Measurements from ENCODE around the gene LIMCH1.

Gene LIMCH1

DNA sequence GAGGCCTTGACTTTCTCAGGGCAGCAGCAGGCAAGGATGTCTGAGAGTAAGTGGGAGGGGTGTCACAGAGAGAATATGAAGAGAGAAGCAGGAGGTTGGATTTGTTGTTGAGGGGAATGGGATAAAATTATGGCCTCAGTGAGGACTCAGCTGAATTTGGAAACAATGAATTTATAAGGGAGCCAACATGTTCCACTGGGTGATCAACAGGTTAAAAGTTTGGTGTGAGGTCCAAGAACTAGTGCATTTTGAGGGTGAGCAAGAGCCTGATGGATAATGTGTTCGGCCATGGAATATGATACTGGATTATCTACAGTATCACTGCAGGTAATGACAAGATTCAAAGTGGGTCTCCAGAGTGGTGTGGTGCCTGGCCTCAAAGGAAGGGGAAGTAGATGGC, 33.5 kb downstream of the LIMCH1 start:
- no peak for DNase-seq (ENCODE audit: low read depth)

DNA sequence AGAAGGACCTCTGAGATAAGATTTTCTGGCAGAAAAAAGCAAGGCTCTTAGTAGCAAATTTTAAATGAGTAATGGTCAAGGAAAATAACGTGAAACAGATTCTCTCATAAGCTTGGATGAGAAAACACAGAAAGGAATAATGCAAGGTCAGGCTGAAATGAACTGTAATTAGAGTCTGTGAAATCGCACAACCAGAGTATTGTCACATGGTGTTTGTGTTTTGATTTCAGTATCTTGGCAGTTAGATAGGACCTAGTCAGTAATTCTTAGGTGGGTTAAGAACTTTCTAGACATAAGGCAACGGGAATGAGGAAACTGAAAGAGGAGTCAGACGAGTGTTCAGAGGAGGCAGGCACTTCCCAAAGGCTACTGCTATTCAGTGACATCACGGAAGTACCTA, 34.6 kb downstream of the LIMCH1 start:
- no peak for DNase-seq (ENCODE audit: low read depth)

DNA sequence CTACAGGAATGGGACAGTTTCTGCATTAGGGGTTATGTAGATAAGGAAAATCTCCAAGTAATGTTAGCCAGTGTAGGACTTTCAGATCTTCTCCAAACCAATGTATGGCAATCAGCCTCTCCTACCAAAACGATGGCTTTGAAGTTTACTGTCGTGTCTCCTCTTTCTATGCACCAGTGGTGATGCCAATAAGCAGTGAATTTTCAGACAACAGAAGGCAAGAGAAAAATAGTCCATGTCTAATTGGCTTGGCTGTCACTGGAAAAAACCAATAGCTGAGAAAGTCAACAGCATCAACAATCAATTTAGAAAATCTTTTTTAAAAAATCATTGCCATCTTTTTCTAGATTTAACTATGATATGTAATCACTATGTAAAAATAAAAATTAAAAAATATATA, 35.0 kb downstream of the LIMCH1 start:
- no peak for DNase-seq (ENCODE audit: low read depth)

DNA sequence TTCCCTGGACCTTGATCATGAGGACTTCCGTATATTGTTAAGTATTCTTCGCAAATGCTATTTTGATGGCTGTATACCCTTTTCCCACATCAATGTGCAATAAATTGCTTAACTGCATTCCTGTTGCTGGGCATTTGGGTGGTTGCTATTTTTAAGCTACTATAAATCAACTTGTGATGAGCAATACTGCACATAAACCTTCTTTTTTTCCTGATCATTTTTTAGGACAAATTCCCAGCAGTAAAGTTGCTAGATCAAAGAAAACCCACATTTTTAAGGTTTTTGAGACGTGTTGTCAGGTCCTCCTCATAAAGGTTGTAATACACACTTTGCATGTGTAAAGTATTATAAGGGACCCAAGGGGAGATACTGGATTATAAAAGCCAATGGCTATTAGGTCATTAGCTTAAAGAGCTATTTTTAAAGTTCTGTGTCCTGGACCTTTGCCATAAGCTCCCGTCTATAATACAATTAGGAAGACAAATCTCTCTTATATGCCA, 35.6 kb downstream of the LIMCH1 start:
- DNase-seq (ENCODE audit: low read depth), result no peak

DNA sequence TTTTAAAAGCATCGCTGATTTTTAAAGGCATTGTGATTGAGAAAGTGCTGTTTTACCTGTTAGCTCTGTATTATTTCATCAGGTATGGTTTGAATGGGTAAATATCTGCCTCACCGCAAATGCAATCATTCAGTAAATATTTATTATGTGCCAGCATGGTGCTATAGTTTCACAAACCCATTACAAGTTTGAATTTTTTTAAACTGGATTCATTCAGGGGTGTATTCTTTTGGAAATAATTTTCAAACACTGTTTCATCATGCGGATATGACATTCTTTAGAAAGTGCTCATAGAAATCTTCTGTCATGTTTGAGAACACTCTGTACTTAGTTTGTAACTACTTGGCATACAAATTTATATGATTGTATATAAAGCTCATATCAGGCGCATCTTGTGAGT, 37.2 kb downstream of the LIMCH1 start:
- no peak for DNase-seq (ENCODE audit: low read depth)

DNA sequence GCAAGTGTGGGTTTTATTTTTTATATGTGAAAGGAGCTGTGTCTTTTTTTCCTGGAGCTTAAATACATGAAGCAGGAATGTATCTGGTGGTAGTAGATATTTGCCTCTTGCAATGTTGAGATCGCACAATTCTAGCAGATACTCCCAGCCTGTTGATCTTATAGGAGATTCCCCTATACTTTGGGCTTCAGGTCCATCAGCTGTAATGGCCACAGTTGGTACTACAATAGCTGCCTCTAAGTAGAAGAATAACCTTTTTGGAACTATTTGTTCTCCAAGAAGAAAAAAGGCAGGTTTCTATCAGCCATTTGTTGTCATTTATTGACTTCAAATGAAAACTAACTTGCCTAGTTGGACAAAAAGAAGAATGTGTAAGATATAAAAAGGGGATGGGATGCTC, 37.7 kb downstream of the LIMCH1 start:
- no peak for DNase-seq (ENCODE audit: low read depth)

DNA sequence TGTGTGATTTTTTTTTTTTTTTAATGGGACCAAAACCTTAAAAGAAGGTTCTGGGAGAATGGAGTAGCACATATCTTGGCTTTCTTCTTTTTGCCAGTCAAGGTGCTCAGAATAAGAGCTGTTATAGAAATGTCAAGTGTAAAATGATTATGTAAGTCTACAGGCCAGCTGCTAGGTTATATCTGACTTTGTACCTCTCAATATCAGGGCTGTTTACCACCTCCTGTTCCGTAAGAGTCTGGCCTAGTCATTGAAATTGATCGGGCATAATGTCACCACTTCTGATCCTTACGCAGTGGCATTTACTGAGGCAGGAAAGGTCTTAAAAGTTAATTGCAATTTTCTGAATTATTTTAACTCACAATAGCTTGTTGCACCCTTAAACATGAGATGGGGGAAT, 41.1 kb downstream of the LIMCH1 start:
- no peak for DNase-seq (ENCODE audit: low read depth)

DNA sequence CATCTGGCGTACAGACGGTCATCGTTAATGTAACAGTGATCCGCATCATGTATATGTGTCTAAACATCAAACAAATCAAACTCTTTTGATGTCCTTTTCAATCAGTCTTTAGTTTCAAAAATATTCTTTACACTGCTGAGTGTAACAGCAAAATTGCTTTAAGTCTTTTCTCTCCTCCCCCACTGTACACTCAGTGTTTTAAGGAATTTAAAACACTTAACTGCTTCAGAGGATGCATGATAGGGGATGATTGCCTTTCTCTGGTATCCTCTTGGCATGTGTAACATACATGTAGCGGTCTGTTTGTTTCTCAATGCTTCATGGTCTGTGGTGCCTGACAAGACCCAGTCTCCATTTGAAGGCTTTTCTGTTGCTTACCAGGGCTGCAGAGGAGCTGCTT, 41.6 kb downstream of the LIMCH1 start:
- DNase-seq (ENCODE audit: low read depth), result no peak

DNA sequence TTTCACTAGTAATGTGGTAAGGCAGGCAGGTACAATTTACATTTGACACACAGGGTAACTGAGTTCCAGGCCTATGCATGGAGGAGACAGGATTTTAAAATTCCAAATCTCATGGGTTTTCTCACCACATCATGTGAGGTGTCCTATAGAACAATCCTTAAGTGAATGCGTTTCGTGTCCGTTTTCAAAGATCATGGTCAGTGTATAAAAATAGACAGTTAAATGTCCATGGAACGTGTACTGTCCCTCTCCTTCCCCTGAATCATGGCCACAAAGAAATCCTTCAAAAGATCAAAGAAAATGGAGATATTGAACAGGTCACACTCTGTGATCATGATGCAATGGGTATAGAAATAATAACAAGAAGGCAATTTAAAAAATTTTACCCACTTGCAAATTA, 42.0 kb downstream of the LIMCH1 start:
- DNase-seq (ENCODE audit: low read depth), result no peak

DNA sequence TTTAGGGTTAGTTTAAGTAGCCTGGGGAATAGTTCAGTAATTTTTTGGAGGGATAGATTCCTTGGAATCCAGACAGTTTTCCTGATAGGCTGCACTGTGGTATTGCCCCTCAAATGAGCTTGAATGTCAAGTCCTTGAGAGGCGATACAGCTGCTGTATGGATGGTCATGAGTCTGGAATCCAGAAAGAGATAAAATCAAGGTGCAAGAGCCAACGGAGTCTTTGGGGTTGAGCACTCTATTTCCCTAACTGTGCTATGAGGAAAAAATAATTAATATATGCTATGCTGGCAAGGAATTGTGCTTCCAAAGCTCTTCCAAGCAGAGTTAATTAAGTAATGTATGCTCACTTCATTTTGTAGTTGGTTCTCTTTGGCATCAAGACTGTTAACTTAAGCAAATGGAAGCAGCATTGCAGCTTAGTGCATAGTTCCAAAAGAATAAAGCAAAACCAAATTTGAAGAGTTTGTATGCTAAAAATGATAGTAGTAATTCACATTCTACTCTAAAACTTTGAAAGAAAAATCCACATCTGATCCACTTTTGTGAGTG, 48.8 kb downstream of the LIMCH1 start:
- DNase-seq (ENCODE audit: low read depth), result no peak

DNA sequence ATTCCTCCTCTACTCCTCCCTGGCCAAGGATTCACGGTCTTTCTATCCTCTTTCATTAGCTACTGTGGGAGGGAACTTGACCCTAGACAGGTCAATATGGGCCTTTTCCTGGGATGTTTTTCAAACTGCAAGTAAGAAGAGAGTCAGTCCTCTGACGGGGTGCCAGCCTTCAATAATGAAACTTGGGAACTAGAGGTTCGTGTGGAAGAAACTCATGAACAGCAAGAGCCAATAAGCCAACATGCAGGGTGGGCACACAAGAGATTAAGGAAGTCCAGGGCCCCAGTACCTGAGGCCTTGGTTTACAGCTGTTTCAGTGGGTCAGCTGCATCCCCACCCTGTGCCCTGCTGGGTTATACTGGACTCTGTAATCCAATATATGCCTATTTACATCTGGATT, 49.3 kb downstream of the LIMCH1 start:
- DNase-seq (ENCODE audit: low read depth), result no peak

DNA sequence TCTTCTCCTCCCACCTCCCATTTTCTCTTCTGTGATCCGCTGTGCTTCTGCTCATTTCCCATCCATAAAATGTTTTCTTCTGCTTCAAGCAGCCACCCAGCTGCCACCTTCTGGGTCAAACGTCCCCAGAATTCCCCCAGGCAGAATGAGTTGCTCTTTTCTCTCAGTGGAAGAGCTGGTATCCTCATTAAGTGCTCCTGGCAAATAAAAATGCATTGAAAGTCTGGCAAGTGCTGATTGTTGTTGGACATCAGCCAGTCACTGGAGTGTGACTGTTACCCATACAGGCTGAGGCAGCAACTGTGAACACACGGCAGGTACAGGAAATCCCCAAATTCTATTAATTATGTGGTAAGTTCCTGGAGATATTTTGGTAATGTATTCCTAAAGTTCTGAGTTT, 52.6 kb downstream of the LIMCH1 start:
- no peak for DNase-seq (ENCODE audit: low read depth)

DNA sequence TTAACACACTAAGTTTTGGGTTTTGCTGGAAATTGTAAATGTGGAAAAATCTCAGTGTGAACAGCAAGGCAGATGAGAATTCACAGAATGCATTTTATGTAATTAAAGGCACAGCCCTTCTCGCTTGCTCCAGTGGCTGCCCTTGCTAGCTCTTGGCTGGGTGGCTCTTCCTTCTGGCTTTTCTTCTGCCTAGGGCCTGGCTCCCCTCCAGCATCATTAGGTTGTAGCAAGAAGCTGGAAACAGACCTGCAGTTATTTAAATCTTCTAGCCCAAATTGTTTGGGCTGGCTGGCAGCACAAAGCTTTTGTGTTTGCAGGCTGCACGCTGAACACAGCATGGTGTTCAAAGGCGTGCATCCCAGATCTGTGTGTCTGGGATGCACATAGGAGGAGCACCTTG, 56.5 kb downstream of the LIMCH1 start:
- DNase-seq (ENCODE audit: low read depth), result no peak

DNA sequence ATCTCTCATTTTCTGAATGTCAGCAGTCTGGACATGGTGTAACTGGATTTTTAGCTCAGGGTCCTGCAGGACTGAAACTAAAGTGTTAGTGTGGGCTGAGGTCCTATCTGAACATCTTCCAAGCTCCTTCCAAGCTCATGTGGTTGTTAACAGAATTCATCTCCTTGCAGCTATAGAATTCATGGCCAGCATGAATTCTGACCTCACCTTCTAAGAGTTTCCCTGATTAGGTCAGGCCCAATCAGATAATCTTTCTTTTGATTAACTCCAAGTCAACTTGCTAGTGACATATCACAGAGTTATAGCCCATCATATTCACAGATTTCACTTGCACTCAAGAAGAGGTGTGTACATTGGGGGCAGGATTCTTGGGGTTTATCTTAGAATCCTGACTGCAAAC, 59.5 kb downstream of the LIMCH1 start:
- no peak for DNase-seq (ENCODE audit: low read depth)

DNA sequence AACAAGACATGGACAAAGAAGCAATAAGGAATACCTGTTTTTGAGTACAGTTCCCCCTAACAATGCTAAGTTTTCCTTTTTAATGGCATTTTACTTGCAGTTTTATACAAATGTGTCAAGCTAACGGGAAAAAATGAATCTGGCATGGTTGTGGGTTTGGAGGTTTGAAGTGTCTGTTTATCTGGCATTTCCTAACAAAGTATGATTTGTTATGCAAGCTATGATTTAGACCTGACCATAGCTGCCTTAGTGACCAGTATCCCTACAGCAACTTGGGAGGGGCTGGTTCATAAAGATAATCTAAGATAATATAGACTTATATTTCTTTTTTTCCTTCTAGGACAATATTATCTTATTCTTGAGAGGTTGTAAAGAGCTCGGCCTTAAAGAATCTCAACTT, 60.6 kb downstream of the LIMCH1 start:
- no peak for DNase-seq (ENCODE audit: low read depth)

DNA sequence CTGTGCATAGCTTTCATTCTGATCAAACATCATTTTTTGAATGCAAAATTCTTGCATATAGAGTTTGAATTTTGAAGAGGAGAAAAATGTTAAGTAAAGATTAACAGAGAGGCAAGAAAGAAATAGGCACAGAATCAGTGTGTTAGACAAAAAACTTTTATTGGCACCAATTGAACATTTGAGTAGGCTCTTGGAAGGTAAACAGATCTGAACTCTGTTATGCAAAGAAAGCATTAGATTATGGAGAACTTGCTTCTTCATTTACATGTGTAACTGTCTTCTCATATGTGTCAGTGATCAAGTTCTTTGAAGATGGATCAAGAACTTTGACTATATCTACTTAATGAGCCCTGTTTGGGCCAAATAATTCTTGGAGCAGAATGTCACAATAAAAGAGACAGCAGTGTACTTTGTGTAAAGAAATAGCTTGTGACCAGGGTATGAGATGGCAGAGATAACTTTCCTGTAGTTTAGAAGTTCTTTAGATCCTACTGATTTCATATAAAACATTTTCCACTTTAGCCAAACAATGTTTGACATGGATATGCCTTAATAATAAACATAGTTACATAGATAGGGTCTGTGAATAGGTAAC, 61.3 kb downstream of the LIMCH1 start:
- no peak for DNase-seq (ENCODE audit: low read depth)

DNA sequence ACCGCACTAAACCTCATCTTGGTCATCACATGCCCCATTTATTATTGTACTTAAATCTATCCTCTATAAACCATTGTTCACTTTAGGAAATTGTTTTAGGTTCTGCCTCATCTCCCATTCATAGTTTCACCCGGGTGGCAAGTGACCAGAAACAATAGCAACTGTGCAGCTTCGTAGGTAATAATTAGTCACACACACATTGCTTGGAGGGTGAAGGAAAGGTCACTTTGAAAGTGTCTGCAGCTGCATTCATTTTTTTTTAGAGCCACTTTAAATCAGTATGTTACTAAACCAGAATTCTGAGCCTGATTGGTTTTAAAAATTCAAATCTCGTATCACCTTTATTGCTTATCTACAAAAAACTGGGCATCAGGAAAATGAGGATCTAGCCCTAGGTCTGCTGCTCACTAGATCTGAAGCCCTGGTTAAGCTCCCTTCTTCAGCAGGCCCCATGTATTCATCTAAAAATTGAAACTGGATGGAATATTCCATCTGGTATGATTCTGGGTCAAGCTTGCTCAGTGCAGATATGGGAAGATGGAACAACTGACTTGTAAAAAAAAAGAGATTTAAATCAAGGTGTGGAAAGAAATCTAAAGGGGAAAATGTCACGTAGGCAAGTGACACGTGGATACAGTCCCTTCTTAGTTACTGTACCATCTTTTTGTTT, 62.4 kb downstream of the LIMCH1 start:
- DNase-seq (ENCODE audit: low read depth), result no peak

DNA sequence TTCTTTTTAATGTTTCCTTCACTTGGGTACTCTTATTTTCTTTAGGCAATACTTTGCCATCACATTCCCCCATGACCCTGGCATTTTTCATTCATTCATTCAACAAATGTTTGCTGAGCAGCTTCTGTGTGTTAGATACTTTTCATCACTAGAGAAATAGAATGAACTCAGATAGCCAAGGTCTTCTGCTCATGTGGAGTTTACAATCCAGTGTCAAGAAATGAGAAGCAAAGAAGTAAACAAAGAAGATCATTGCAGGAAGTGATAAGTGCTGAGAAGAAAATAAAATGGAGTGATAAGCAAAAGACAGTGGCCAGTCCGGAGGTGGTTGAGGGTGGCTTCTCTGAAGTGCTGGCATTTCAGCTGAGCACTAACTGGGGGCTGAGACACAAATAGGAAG, 63.1 kb downstream of the LIMCH1 start:
- DNase-seq (ENCODE audit: low read depth), result no peak

DNA sequence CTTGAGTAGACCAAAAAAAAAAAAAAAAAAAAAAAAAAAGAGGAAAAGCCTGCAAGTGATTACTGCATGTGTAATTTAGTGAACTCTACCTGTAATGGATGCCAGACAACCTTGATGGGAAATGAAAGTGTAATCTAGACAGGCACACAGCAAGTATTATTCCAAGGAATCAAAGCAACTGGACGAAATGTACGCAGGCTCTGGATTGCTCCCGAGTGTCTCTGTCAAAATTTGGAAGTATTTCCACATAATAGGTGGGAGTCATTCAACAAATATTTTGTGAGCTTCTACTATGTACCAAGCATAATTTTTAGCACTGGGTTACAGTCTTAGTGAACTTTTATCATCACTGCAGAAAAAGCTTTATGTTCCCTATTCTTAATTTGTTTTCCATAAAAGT, 64.2 kb downstream of the LIMCH1 start:
- DNase-seq (ENCODE audit: low read depth), result no peak

DNA sequence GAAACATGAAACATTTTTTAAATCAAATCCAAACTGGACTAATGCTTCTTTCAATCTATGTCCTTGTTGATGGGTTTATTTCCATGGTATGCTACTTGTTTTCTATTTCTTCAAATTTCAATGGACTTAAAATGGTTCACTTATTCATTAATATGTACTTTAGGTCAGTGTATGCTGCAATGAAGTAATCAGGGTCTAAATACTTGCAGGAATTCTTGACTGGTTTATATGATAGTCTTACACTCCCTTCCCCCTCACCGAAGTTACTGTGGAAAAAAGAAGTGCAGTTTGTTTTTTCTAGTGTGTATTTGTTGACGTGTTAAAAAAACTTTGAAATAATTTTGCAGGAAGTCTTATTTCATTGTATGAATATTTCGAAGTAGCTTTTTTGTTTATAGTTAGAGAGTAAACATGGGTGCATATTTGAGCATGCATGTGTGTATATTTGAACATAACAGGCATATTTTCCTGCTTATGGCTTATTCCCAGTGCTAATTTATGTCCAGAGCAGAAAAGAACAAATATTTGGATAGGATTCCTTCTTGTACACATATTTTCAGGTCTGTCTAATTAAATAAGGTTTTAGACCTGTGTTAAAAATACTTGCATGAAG, 65.0 kb downstream of the LIMCH1 start:
- no peak for DNase-seq (ENCODE audit: low read depth)

DNA sequence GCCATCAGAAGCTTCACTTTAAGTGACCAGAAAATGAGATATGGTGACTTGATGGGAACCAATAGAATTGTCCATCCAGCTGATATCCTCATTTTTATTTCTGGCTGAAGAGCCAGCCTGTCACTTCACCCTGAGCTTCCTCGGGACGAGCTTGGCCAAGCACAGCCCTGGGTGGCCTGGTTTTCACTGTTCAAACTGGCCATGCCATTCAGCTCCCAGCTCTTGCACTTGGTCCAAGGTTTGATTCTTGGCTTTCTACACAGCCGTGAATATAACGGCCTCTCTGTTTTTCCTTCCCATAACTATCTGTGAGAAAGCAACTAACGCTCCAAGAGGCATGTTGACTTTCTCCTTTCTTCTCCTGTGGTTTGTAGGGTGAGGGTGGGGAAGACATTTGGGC, 71.9 kb downstream of the LIMCH1 start:
- DNase-seq (ENCODE audit: low read depth), result no peak

DNA sequence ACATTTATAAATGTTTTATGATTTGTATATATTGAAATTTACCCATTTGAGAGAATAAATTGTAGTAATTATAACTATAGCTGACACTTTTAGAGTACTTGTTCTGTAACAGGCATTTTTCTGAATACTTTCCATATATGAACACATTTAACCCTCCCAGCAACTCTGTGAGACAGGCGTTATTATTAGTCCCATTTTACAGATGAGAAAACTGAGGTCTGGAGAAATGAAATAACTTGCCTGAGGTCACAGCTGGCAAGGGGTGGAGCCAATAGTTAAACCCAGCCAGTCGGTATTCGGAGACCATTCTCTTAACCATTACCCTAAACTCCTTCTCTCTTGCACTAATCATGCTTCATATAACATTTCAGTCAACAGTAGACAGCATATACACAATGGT, 72.5 kb downstream of the LIMCH1 start:
- DNase-seq (ENCODE audit: low read depth), result no peak

DNA sequence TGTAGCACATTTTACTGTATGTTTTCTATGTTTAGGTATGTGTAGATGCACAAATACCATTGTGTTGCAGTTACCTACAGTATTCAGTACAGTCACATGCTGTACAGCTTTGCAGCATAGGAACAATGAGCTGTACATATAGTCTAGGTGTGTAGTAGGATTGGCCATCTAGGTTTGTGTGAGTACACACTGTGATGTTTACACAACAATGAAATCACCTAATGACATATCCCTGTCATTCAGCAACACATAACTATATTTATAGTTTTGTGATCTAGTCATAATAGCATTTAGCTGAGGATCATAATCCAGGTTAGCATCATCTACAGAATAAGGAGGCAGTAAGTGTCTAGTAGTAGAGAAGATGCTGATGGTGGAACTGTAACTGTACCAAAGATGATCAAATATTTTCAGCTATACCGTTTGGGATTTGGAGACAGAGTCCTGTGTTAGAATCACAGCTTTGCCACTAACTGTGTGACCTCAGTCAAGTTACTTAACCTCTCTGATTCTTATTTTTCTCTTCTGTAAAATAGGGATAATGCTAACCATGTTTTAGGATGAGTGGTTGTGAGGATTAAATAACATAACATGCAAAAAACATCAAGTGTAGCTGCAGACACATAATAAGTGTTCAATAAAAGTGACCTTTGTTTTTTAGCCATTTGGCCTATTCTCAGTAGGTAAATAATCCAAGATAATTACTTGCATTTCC, 73.3 kb downstream of the LIMCH1 start:
- no peak for DNase-seq (ENCODE audit: low read depth)

All from activated gamma-delta T cell treated with anti-CD3 and anti-CD28 coated beads, Interleukin-2, amount 50 U/mL, for 16 hours (primary cell).